Cerebellar cortex (tissue), 1 donor: ENCODE measurements around the gene PEAK1.
A peak's percentile ranks its signal among the peaks of the same experiment; 100 is the strongest.

Experiments
- DNase-seq: peaks from one replicate; pipeline ENCODE4 v3.0.0-alpha.2; 2015; ENCODE audit warnings: low spot score

PEAK1 gene

DNA sequence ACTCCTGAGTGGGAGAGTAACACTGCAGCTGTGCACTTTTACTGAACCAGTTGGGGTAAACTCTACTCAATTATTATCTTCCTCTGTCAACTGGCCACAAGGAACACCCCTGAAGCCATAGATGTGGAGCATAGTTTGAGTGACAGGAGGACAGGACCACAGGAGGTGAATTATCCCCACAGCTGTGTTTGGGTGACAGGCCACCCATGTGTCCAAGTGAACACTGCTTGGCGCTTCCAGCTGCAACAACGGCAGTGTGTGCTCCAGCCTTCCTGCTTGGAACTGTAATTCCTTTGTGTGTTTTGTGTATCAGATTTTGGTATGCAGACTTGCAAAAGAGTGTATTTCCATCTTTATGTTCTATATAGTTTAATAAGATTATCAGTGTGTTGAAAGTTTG is 328.8 kb downstream of the PEAK1 start:
- no peak for DNase-seq

- DNase-seq, result no peak
These were observed 332.7 kb downstream of the PEAK1 start for GRCh38 chr15:77087213-77087612.

GRCh38 chr15:77085297-77085696 is 334.6 kb downstream of the PEAK1 start:
- DNase-seq, result no peak

DNA sequence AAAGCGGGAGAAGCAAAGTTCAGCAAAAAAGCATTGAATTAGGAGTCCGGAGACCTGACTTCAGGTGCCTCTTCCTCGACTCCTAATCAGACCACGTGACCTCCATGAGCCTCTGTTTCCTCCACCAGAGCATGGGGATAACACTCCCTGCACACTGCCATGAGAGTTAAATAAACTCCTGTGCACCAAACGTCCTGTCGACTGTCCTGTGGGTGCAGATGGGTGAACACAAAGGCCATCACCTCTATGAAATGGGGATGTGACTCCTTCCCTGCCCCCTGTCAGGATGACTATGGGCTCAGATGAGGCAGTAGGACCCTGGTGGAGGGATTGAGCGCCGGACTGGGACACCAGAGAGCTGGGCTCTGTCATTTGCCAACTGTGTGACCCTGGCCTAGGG is 335.5 kb downstream of the PEAK1 start:
- DNase-seq, result no peak

DNA sequence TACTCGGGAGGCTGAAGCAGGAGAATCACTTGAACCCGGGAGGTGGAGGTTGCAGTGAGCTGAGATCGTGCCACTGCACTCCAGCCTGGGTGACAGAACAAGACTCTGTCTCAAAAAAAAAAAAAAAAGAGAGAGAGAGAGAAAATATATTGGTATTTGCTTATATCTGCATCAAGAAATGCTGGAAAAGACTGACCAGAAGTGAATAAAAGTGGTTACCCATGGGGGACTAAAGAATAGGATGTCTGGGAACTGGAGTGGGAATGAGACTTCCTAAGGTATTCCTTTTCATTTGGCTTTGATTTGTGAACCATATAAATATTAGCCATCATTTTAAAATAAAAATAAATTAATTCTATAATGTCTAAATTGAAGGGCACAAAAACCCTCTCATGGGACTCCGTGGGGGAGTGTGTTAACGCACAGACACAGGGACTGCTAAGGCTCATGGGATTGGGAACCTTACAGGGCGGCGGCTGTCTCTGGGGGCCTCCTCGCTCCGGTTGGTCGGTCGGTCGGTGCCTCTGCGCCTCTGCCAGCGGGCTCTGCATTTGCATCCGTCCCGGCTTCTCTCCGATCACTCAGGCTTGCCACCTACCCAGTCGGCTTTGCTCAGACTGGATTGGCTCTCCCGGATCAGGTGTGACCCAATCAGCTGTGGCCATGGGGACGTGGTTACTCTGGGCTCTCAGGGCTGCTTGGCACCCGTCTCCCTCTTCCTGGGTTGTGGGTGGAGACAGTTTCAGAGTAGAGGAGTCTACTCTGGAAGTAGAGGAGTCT is 336.3 kb downstream of the PEAK1 start:
- DNase-seq, result peak; percentile 86

DNA sequence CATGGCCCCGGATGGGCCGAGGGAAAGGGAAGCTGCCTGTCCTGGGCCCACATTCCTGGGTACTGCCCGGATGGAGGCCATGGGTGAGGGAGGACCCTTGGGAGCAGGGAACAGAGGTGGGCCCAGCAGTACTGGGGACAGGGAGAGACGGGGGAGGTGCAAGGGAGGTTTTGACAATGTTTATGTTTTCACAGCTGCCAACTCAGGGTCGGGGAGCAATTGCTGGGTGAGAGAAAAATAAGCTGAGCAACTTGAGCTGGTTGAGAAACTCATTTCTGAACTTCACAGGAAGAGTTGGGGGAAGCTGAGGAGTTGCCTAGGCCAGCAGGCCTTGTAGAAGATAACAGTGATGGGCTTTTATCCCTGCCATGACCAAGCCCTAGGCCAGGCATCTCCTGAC is 337.9 kb downstream of the PEAK1 start:
- DNase-seq, result no peak

GRCh38 chr15:77076323-77076915 is 343.5 kb downstream of the PEAK1 start:
- no peak for DNase-seq

DNA sequence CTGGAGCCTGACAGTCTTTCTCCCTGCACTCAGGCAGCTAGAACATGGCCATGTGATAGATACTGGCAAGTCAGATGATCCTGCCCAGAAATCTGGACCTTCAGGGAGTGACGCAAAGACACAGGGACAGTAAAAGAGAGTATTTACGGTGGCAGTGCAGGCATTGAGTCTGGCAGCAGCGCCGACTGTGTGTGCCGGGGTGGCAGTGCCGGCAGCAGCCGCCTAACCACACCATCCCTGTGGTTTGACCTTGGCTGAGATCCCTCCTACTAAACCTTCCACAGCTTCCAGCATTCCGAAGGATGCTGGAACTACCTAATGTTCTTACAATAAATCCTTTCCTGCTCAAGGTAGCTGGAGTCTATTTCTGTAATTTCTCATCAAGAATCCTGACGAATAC is 344.4 kb downstream of the PEAK1 start:
- DNase-seq, result peak; percentile 27

DNA sequence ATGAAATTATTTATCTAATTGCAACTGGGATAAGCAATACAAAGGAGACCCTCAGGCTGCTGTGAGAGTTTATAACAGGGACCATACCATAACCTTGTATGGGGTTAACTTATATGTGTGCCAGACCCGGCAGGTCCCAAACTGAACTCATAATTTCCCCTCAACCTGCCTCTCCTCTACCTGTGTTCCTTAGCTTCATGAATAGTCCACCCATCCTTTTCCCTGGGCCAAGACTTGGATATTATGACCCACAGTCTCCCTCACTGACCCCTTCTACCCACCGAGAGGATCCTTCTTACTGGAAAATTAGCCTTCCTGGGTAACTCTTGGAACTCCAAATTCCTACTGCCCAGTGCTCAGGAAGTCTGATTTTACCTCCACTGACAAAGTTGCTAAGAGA is 345.6 kb downstream of the PEAK1 start:
- DNase-seq, result no peak

GRCh38 chr15:77071305-77072223 is 348.3 kb downstream of the PEAK1 start:
- DNase-seq, result no peak

GRCh38 chr15:77070495-77071304 is 349.2 kb downstream of the PEAK1 start, which contains the start of gene TSPAN3:
Gene TSPAN3, minus strand, starts transcription at chr15:77071109. Its CDS starts 155 bp downstream, at chr15:77070954.
- DNase-seq, result peak; percentile 94

DNA sequence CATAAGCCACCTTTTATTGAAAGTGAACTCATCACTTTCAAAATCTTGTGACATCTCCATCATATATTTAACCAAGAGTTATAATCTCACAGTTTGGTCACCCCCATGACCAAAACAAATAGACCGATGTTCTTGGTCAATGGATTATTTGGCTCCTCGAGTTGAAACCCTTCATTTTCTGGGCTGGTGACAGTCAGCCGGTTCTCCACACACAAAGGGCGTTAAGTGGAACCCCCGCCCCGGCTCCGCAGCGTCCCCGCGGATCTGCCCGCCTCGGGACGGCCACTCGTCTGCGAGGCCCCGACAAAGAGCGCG is 349.8 kb downstream of the PEAK1 start:
- DNase-seq, result no peak

DNA sequence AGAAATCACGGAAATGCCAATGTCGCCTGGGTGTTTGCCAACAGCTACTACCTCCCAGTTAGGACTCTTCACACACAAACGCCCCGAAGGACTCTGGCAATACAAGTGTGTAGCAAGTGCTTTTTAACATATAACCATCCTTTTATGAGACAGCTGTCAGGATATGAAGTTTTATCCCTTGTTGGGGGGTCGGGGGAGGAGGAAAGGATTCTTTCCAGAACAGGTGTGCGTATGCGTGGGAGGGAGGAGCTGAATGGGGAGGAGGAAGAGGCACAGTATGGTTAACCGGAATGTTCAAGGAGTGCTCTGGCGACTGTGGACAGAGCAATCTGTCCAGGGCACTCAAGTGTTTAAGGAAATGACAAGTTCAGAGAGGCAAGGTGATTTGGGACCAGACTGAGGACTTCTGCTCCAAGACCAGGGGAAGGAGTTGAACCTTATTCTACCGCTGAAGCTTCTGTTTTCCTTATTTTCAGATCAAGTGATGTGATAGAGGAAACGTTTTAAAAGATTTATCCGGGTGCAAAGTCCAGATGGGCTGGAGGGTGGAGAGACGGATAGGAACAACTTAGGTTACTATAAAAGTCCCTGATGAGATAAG is 350.3 kb downstream of the PEAK1 start:
- DNase-seq, result peak; percentile 25

DNA sequence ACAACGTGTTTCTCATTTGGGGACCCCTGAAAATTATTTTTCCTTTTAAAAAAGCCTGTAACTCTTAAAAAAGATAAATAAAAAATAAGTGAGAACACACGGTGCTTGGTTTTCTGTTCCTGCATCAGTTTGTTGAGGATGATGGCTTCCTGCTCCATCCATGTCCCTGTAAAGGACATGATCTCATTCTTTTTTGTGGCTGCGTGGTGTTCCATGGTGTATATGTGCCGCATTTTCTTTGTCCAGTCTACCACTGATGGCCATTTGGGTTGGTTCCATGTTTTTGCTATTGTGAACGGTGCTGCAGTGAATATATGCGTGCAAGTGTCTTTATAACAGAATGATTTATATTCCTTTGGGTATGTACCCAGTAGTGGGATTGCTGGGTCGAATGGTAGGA is 351.3 kb downstream of the PEAK1 start:
- DNase-seq, result no peak

- no peak for DNase-seq
These were observed 352.1 kb downstream of the PEAK1 start for GRCh38 chr15:77067691-77068367.

DNA sequence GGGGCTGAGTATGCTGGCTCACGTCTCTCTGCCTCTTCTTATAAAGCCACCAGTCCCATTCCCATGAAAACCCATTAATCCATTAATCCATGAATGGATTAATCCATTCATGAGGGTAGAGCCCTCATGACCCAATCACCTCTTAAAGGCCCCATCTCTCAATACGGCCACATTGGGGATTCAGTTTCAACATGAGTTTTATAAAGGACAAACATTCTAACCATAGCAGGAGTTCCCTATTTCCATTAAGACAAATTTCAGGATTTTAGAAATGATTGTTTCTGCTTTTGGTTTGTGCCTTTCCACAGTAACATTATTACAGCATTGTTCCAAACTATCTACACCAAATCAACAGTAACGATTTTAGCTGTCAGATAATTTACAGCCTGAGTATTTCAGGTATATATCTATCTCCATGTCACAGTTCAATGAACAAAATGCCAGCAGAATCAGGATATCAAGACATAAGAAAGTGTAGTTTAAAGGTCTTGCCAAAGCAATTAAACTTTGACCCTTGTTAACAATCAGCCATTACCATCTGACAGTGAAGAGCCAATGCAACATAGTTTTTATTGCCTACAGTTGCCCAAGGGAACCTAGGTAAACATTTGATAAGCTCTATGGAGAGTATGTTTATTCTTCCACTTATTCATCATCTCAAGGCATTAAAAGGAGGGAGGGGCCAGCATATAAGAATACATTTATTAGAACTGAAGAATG is 352.8 kb downstream of the PEAK1 start:
- no peak for DNase-seq

GRCh38 chr15:77064539-77065308 is 355.2 kb downstream of the PEAK1 start:
- no peak for DNase-seq

GRCh38 chr15:77064063-77064462 is 355.8 kb downstream of the PEAK1 start:
- DNase-seq, result no peak

DNA sequence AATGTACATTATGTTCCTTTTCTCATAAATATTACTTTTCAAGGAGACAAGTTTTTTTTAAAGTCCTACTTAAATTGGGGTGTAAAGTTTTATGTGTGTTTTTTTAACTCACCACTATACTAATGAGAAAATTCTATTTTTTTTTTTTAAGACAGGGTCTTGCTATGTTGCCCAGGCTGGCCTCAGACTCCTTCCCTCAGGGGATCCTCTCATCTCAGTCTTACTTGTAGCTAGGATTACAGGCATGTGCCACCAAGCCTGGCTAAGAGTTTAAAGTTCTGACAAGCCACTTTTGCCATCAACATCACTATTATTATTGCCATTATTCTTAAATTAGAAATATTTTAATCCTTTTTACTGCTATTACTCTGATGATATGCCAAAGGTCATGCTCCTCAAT is 356.7 kb downstream of the PEAK1 start:
- no peak for DNase-seq

DNA sequence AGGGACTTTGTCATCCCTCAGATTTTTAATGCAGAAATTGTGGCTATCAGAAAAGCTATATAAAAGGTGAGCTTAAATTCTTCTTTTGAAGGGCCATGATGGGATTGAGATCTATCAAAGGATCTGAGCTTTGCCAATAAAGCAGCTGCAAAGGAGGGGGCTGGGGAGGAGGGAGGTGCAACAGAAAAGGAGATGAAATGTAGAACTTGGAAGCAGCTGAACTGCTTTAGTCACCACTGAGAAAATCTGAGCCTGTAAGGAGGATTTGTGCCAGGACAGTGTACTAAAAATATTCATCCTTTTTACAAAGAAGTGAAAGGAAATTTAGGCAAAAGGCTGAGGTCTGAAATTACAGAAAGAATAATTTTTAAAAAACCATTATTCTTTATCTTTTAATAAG is 359.4 kb downstream of the PEAK1 start:
- peak; percentile 54 for DNase-seq
